ENCODE measurements around the gene OR11A1.

DNA sequence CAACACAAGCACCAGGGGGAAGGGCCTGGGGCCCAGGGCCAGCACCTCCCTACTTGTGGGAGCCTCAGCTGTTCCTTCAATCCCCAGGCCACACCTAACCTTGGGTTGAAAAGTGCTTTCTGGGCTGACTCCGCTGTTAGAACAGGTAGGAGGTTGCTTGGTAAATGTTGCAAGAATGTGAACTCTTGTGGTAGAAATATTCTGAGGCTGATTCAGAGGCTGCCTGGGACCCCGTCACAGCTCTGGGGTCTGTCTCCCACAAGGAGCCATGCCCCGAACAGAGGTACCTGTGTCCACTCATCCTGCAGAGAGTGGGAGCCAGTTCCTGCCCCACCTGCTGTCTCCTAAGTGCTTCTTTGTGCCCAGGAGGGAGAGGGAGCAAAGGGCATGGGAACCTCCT, 45.3 kb upstream of the OR11A1 start:
- TF ChIP-seq, protein P1, sequence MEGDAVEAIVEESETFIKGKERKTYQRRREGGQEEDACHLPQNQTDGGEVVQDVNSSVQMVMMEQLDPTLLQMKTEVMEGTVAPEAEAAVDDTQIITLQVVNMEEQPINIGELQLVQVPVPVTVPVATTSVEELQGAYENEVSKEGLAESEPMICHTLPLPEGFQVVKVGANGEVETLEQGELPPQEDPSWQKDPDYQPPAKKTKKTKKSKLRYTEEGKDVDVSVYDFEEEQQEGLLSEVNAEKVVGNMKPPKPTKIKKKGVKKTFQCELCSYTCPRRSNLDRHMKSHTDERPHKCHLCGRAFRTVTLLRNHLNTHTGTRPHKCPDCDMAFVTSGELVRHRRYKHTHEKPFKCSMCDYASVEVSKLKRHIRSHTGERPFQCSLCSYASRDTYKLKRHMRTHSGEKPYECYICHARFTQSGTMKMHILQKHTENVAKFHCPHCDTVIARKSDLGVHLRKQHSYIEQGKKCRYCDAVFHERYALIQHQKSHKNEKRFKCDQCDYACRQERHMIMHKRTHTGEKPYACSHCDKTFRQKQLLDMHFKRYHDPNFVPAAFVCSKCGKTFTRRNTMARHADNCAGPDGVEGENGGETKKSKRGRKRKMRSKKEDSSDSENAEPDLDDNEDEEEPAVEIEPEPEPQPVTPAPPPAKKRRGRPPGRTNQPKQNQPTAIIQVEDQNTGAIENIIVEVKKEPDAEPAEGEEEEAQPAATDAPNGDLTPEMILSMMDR (IDR thresholded peaks at IDR 0.05; ENCODE audit: extremely low read depth in 1 of 2, insufficient read depth in 1 of 2, low read depth in 1 of 2, low read length in 2 of 2) = no peak
- TF ChIP-seq GATA2 (IDR thresholded peaks at IDR 0.05; ENCODE audit: insufficient read depth, insufficient read length, low read depth, low read length) = no peak

All from endothelial cell of umbilical vein (primary cell).